Measurements from ENCODE around the gene TEX12.

DNA sequence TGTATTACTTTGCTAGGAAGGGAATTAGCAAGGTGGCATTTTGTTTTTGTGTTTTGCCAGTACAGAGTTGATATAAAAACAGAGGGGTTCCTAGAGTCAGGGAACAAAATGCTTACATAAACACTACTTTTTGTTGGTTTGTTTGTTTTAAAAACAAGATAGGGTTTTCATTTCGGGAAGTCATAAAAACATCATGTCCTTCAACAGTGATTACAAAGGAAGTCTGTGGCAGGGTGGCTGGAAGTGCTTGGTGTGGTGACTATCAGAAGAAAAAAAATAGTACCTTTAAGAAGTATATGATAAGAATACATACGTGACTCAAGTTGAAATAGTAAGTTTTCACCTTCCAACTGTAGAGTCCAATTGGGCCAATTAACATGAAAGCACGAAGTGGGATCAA, 2.1 kb upstream of the TEX12 start:
- no peak for TF ChIP-seq EZH2 (IDR thresholded peaks at IDR 0.05)
- no peak for TF ChIP-seq POLR2AphosphoS5 (IDR thresholded peaks at IDR 0.05; ENCODE audit: borderline replicate concordance, low read depth, low read length)
